Calu3 (cell line): ENCODE results near the gene SMU1. TPM values are rescaled to one million over a fixed set of nuclear protein-coding genes. Genes with fewer than 3 reads are reported as not detected.

Experiments used
- BruUV-seq: library from RNA; stranded (reverse); fragments of 400-500 nt; replicated peaks from 2 replicates; lab custom pipeline; 2021; lab: Mats Ljungman, UMichigan
- CTCF ChIA-PET: fragments of 300-600 bp; sonication (Branson Sonifier 250); formaldehyde crosslinking; loops from one replicate; lab custom pipeline; 2022; ENCODE audit warnings: antibody characterized with exemption; lab: Charles Lee
- DNase-seq: peaks from one replicate; pipeline ENCODE4 v3.0.0; 2022
- H3K27ac Mint-ChIP-seq: one replicate; pipeline ENCODE4 v1.8.0; 2022; ENCODE audit warnings: mixed read lengths; ENCODE audit not compliant: unreplicated experiment
- H3K27me3 Mint-ChIP-seq: one replicate; pipeline ENCODE4 v1.8.0; 2022; ENCODE audit warnings: mixed read lengths; ENCODE audit not compliant: unreplicated experiment
- H3K36me3 Mint-ChIP-seq: one replicate; pipeline ENCODE4 v1.8.0; 2022; ENCODE audit warnings: mild to moderate bottlenecking, moderate library complexity, mixed read lengths; ENCODE audit not compliant: insufficient read depth, unreplicated experiment
- H3K4me1 Mint-ChIP-seq: one replicate; pipeline ENCODE4 v1.8.0; 2022; ENCODE audit warnings: mild to moderate bottlenecking, low read depth, mixed read lengths; ENCODE audit not compliant: unreplicated experiment
- H3K4me3 Mint-ChIP-seq: one replicate; pipeline ENCODE4 v1.8.0; 2022; ENCODE audit warnings: mild to moderate bottlenecking, low read depth, moderate library complexity, mixed read lengths; ENCODE audit not compliant: unreplicated experiment
- H3K9me3 Mint-ChIP-seq: one replicate; pipeline ENCODE4 v1.8.0; 2022; ENCODE audit warnings: low read depth, mixed read lengths; ENCODE audit not compliant: unreplicated experiment
- CTCF ChIP-seq: fragments of 200-600 bp; IDR thresholded peaks from one replicate; pipeline ENCODE4 v1.8.0; 2022; ENCODE audit warnings: antibody characterized with exemption; ENCODE audit not compliant: unreplicated experiment
- intact Hi-C: fragments of 100-400 bp; cut with micrococcal nuclease; formaldehyde crosslinking; loops from one replicate; pipeline ENCODE4 v1.10.0; 2022; ENCODE audit not compliant: unreplicated experiment
- total RNA-seq: library from RNA; stranded (reverse); gene quantifications from 2 replicates; pipeline ENCODE4 v1.2.3, GENCODE V29; 2022

Gene SMU1
- total RNA-seq, 1 experiment from 2014 or later: 12.3 TPM

- no peak overlapping the region for H3K4me3 Mint-ChIP-seq
- no peaks in the 10 kb centered on the region for H3K9me3 Mint-ChIP-seq
- H3K4me1 Mint-ChIP-seq: peaks cover 6% of the 10 kb centered on the region
- TF ChIP-seq CTCF: no peak
- DNase-seq: no peak
- H3K27ac Mint-ChIP-seq: no peak overlapping the region
- CTCF ChIA-PET: no interaction called here
- intact Hi-C loops: no loop called here
- BruUV-seq: no TSS peak
- no peaks in the 10 kb centered on the region for H3K27me3 Mint-ChIP-seq
- peaks cover 10% of the 10 kb centered on the region for H3K36me3 Mint-ChIP-seq
These were observed 83.8 kb downstream of the SMU1 start for GRCh38 chr9:32992595-32993238.

- Mint-ChIP-seq H3K36me3 (peaks cover 11% of the 10 kb centered on the region), H3K9me3 (no peaks in the 10 kb centered on the region), H3K4me3 (no peak overlapping the region), H3K27ac (no peak overlapping the region), H3K4me1 (no peaks in the 10 kb centered on the region), H3K27me3 (no peaks in the 10 kb centered on the region)
- intact Hi-C loops: no loop called here
- TF ChIP-seq CTCF: no peak
- BruUV-seq: no TSS peak
- DNase-seq: no peak
- CTCF ChIA-PET: no interaction called here
These were observed 84.4 kb downstream of the SMU1 start for GRCh38 chr9:32991897-32992594.

Other genes with a start within 250 kb of the SMU1 start
- gene APTX, start 75.0 kb downstream of the SMU1 start, total RNA-seq: 22.7 and 26.6 TPM in 2 replicates
- gene DNAJA1, start 51.4 kb downstream of the SMU1 start, total RNA-seq: 186 and 194 TPM in 2 replicates
- 69.5 and 71.1 TPM in 2 replicates for gene B4GALT1, start 90.7 kb upstream of the SMU1 start, total RNA-seq
- gene SPINK4, start 163.5 kb upstream of the SMU1 start, total RNA-seq: not detected in 2 replicates
- 35.2 and 46.2 TPM in 2 replicates for gene BAG1, start 188.0 kb upstream of the SMU1 start, total RNA-seq
- gene CHMP5, start 188.4 kb upstream of the SMU1 start, total RNA-seq: 49.6 and 63.7 TPM in 2 replicates
- gene NFX1, start 213.8 kb upstream of the SMU1 start, total RNA-seq: 27.3 and 31.1 TPM in 2 replicates